NCI-H1417 treated with DMSO at 0.1 percent for 48 hours (cell line): ENCODE data around the gene TRABD2B.

Source experiments
- DNase-seq: peaks from one replicate; lab custom pipeline; 2025; lab: John Stamatoyannopoulos, UW

Gene TRABD2B

GRCh38 chr1:47827109-47827508, 170.1 kb downstream of the TRABD2B start:
- no peak for DNase-seq

DNA sequence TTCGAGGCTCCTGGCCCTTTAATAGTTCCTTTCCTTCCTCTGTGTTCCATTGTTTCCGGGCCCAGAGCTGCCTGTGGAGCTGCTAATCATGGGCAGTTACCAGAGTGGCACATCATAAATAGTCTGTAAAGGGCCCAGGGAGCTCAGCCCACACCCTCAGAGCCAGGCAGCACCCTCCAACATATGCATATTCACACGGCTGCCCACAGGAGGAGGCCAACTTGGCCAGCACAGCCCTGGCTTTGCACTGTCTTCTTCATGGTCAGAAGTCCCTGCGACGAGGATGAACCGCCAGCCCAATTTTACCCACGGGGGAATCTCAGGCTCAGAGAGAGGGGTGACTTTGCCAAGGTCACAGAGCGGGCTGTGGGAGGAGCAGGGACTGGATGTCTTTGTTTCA, 172.5 kb downstream of the TRABD2B start:
- DNase-seq = no peak

GRCh38 chr1:47824297-47824696, 172.9 kb downstream of the TRABD2B start:
- DNase-seq = no peak

GRCh38 chr1:47823040-47823808, 174.0 kb downstream of the TRABD2B start:
- DNase-seq = no peak

DNA sequence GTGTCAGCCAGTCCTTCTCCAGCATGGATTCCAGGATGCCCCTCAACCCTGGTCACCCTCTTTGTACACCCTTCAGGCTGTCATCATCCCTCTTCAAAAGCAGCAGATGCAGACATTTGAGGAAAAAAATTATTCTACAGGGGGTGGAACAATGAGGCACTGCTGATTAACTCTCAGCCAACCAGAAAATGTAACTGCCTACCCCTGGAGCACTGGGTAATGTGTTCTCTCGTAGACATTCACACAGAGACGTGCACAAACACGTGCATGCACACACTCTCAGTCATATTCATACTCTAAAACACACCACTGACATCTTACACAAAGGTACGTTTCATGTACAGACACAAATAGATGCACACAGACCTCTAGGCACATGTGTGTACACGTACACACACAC, 175.4 kb downstream of the TRABD2B start:
- no peak for DNase-seq

GRCh38 chr1:47819574-47819888, 177.7 kb downstream of the TRABD2B start:
- no peak for DNase-seq

DNA sequence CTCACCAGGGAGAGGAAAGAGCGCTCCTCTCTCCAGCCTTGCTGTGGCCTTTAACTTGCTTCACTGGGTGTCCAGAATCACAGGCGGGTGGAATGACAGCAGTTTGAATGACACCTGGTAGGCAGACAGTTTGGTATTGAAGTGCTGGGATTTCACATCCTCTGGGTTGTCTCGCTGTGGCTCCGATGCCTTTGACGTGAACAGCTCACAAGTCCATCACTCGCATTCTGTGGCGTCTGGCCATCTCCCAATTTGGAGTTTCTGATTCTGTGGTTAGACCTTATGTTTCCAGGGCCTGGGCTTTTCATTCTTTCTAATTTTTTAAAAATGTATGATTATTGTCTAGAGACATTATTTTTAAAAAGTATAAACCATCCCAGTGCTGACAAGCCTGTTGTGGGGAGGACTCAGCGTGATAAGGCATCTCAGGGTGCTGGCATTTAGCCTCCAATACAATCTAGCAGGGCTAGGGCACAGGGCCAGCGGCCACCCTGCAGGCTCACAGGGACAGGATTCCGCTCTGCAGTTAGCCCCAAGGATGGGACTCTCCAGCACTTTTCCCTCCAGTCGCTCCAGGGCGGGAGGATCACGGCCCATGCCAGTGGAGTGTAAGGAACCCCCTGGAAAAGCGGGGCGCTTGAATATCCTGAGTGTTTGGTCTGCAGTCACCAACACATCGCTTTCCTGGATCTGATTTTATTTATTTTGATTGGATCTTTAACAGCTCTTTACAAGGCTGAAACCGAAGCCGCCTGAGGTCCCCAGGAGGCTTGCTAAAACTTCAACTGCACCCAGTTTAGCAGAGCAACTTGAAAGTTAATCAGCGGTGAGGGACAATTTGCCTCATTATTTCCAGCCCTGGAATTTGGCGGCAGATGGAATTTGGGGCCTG, 178.3 kb downstream of the TRABD2B start:
- DNase-seq = no peak

- DNase-seq = no peak
Measured at GRCh38 chr1:47817861-47818260, 179.3 kb downstream of the TRABD2B start.

- no peak for DNase-seq
Measured at GRCh38 chr1:47816325-47817071, 180.7 kb downstream of the TRABD2B start.

DNA sequence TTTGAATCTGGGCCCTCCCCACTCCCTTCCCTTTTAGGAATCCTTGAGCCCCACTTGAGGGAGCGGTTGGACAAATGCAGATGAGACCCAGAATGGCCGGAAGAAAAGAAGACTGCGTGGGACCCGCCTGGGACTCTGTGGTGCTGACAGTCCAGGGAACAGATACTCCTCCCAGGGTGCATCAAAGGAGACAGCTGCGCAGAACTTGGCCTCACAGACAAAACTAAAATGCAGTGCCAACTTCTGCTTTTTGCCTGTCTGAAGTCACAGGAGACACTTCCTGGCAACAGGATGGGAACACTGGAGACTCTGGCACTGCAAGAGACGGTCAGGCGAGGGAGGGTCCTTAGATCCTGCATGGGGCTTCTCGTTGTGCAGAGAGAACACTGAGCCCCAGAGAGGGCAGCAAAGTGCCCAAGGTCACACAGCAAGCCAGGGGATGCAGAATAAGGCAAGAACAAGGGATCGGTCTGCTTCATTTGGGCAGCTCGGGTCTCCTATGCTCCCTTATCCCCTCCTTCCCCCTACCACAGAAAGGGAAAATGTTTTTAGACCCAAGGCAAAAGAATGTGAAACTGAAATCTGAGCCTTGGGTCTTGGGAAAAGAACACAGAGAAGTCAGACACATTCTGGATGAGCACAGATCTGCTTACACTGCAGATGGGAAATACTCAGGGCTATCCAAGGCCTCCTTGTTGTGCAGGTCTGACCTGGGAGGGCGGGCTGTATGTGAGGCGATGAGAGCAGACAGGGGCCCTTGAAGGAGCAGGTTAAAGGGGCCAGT, 182.4 kb downstream of the TRABD2B start:
- no peak for DNase-seq

- DNase-seq = no peak
Measured at GRCh38 chr1:47813970-47814369, 183.2 kb downstream of the TRABD2B start.

DNA sequence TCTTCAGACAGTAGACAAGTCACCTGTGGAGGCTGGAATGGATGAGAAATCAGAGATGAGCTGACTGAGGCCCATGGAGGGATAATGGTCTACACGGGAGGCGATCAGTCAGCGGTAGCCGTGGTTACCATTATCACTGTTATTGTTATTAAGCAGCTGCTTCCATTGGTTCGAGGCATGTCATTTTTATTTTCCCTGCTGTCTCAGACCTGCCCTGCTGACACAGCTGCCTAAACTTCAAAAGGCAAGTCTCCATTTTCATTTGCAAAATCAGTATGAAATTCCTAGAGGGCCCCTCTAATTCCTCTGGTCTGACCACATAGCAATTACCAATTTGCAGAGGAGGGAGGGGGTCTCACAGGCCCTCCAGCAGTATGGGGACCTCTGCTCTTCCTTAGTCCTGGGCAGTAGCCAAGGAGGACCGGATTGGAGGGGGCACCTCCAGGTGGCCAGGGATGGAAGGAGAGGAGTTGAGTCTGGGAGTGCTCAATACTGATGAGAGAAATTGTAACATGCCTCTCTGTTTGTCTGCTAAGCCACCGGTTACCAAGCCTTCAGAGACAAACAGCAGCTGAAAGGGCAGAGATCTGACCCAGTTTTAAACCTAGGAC, 184.2 kb downstream of the TRABD2B start:
- DNase-seq = no peak

DNA sequence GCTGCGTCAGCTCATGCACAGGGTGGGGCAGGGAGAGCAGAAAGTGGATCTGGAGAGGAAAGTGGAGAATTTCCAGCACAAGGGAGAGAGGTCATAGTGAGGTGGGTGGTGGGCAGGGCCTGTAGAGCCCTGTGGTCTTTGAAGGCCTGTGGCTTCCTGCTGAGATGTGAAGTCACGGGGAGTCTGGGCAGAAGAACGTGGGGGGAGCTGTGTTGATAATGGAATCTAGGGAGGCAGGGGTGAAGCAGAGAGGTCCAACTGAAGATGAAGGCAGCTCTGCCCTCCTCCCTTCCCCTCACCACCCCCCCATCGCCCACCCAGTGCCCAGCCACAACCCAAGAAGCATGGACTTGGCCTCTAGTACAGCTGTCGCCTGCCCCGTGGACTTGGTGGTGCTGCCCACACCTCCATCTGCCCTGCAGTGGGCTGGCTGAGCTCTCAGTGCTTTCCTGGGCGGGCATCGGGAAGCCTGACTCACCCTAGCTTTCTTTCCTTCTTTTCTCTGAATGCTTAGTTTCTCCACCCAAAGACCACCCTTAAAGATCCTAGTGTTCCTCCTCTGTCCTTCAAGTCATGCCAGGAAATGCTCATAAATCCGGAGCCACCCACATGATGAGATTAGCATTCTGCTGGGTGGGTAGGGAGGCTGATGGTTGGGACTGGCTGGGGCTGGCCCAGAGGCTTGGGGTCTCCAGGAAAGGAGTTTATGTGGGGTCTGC, 186.1 kb downstream of the TRABD2B start:
- DNase-seq = no peak

GRCh38 chr1:47809301-47810084, 187.7 kb downstream of the TRABD2B start:
- DNase-seq = no peak

- DNase-seq = no peak
Measured at GRCh38 chr1:47808612-47809011, 188.6 kb downstream of the TRABD2B start.

DNA sequence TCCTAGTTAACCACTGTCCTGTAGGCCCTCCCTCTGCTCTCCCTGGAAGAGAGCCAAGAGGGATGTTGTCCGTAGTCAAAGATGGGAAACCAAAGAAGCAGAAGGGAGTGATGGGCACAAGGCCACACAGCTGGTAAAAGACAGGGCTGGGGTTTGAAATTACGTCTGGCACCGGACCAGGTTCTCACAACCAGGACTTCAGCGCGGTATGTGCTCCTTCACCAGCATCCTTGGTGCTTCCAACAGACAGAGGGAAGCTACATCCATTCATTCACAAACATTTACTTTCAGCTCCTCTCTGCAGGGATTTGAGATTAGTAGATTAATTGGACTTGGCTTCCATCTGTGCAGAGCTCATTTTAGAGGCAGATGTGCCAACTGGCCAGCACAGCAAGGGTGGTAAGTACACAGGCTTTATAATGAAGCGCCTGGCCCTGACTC, 191.2 kb downstream of the TRABD2B start:
- DNase-seq = no peak

DNA sequence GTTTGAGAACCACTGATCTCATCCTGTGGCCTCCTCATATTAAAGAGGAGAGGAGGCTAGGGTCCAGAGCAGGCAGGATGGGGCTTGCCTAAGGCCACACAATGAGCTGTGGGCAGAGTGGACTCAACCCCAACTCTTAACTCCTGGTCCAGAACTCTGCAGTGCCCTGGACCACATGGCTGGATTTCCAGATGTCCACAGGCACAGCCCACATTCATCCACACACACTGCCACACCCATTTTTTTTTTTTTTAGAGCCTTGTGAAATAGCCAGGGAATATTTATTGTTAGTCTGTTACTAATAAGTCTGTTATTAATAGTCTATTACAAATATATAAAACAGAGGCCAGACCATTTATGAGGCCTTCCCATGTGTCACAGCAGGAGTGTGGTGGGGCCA, 192.2 kb downstream of the TRABD2B start:
- no peak for DNase-seq

- no peak for DNase-seq
Measured at GRCh38 chr1:47803815-47804501, 193.2 kb downstream of the TRABD2B start.

DNA sequence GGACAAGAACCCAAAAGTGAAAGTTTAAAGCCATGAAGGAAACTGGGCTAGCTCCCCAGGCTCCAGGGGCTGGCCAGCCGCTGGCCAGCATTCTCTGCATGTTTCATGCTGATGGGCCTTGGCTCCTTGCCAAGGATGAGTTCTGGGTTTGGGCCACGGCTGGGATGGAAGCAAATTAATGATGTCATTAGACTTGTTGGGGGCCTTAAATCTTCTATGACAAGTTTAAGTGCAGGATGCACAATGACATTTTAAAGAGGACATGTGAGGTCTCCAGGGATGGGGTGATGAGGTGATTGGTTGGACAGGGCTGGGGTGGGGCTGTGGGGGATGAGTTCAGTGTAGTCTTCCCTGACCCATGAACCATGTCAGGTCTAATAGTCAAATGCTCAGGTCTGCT, 199.6 kb downstream of the TRABD2B start:
- no peak for DNase-seq
